HCEC 1CT (cell line): ENCODE results near the gene PFN1.

Experiments used
- DNase-seq: peaks from one replicate; pipeline ENCODE4 v3.0.0-alpha.2; 2017

PFN1 gene

GRCh38 chr17:4948166-4948930, at the start of gene PFN1:
Gene PFN1, minus strand, starts transcription at chr17:4948530. Its CDS starts 136 bp downstream, at chr17:4948394.
- DNase-seq = peak; percentile 93

- peak; percentile 87 for DNase-seq
Measured at GRCh38 chr17:4997302-4998026, 49.1 kb upstream of the PFN1 start, which contains the start of the genes INCA1 and KIF1C. Gene INCA1, minus strand, starts transcription at chr17:4997522. Its CDS starts 3,085 bp downstream, at chr17:4994437. Gene KIF1C, plus strand, starts transcription at chr17:4997950. Its CDS starts 2,297 bp downstream, at chr17:5000247.

GRCh38 chr17:4994081-4994595, 45.8 kb upstream of the PFN1 start:
- DNase-seq = no peak

GRCh38 chr17:4987767-4988567, 39.6 kb upstream of the PFN1 start:
- DNase-seq = no peak

- DNase-seq = peak; percentile 70
Measured at GRCh38 chr17:4986951-4987766, 38.8 kb upstream of the PFN1 start, which contains the start of gene CAMTA2. Gene CAMTA2, minus strand, starts transcription at chr17:4987675. Its CDS starts 1,453 bp downstream, at chr17:4986222.

GRCh38 chr17:4986403-4986802, 38.1 kb upstream of the PFN1 start:
- DNase-seq = no peak

GRCh38 chr17:4982305-4982704, 34.0 kb upstream of the PFN1 start:
- no peak for DNase-seq

- DNase-seq = peak; percentile 15
Measured at GRCh38 chr17:4980644-4981216, 32.4 kb upstream of the PFN1 start.

- no peak for DNase-seq
Measured at GRCh38 chr17:4978726-4979125, 30.4 kb upstream of the PFN1 start.

GRCh38 chr17:4974115-4974670, 25.9 kb upstream of the PFN1 start:
- no peak for DNase-seq

- no peak for DNase-seq
Measured at GRCh38 chr17:4973256-4974114, 25.2 kb upstream of the PFN1 start.

- no peak for DNase-seq
Measured at GRCh38 chr17:4972752-4973151, 24.4 kb upstream of the PFN1 start.

GRCh38 chr17:4972322-4972721, 24.0 kb upstream of the PFN1 start:
- no peak for DNase-seq

- DNase-seq = no peak
Measured at GRCh38 chr17:4971826-4972225, 23.5 kb upstream of the PFN1 start.

- DNase-seq = no peak
Measured at GRCh38 chr17:4970273-4970672, 21.9 kb upstream of the PFN1 start.

- peak; percentile 34 for DNase-seq
Measured at GRCh38 chr17:4969551-4970173, 21.3 kb upstream of the PFN1 start.

- peak; percentile 96 for DNase-seq
Measured at GRCh38 chr17:4969047-4969550, 20.8 kb upstream of the PFN1 start.

GRCh38 chr17:4968486-4969046, 20.2 kb upstream of the PFN1 start:
- DNase-seq = peak; percentile 22
